ENCODE data around the gene PSEN2. TPM values are rescaled to one million over a fixed set of nuclear protein-coding genes. Genes with fewer than 3 reads are reported as not detected.

PSEN2 gene
- total and polyA plus RNA-seq, 9 of the 15 experiments (the other 6 are each of a cell fraction or from before 2014, with no cell fraction given), result 2.3 to 21.5 (median 13.7) TPM

- TF ChIP-seq USF2 (CRISPR knock-in tag; IDR thresholded peaks at IDR 0.05) (no peak), ZNF408 (CRISPR knock-in tag; IDR thresholded peaks at IDR 0.05; ENCODE audit: low read depth) (no peak), ZC3H8 (IDR thresholded peaks at IDR 0.05) (no peak), ZNF76 (CRISPR knock-in tag; IDR thresholded peaks at IDR 0.05; ENCODE audit: borderline replicate concordance) (peak; percentile 72; the same call in 1 of the 2 replicates), MEF2A (IDR thresholded peaks at IDR 0.05; ENCODE audit: control insufficient read depth, low read depth, low read length) (no peak), POU5F1 (IDR thresholded peaks at IDR 0.05; ENCODE audit: borderline replicate concordance, low read depth, low read length, partially characterized antibody) (no peak), KDM2B (CRISPR knock-in tag; IDR thresholded peaks at IDR 0.05) (0 out of 2 replicates have a peak, but pooled peaks have one; percentile 65), ARHGAP35 (IDR thresholded peaks at IDR 0.05; ENCODE audit: partially characterized antibody) (no peak), BRF2 (IDR thresholded peaks at IDR 0.05; ENCODE audit: borderline replicate concordance, insufficient read depth, insufficient read length) (no peak), SUPT5H (IDR thresholded peaks at IDR 0.05) (peak; percentile 96), ZFP30 (CRISPR knock-in tag; IDR thresholded peaks at IDR 0.05; ENCODE audit: borderline replicate concordance) (no peak), ZFP1 (CRISPR knock-in tag; IDR thresholded peaks at IDR 0.05) (no peak), ZBTB7A (IDR thresholded peaks at IDR 0.05; ENCODE audit: borderline replicate concordance, control insufficient read depth, low read depth, low read length) (peak; percentile 44; the same call in 1 of the 2 replicates), CAMTA2 (CRISPR knock-in tag; conservative IDR thresholded peaks at IDR 0.05) (no peak), ETS2 (tag; IDR thresholded peaks at IDR 0.05; ENCODE audit: borderline replicate concordance, poor library complexity, severe bottlenecking) (no peak), E2F5 (CRISPR knock-in tag; IDR thresholded peaks at IDR 0.05) (peak; percentile 96), NFIX (CRISPR knock-in tag; IDR thresholded peaks at IDR 0.05; ENCODE audit: low read depth) (no peak), STAT6 (CRISPR knock-in tag; IDR thresholded peaks at IDR 0.05) (no peak), SIRT6 (IDR thresholded peaks at IDR 0.05; ENCODE audit: low read depth, low read length) (no peak), FIP1L1 (IDR thresholded peaks at IDR 0.05; ENCODE audit: low read depth, low read length, poor library complexity, severe bottlenecking) (peak; percentile 21)
Measured at GRCh38 chr1:226939438-226940028, 69.1 kb downstream of the PSEN2 start (continued).
